Tongue (tissue), 3 donors: Measurements from ENCODE around the gene RABIF. TPM values are rescaled to one million over a fixed set of nuclear protein-coding genes. Genes with fewer than 3 reads are reported as not detected.
"Not testable (repeated sequence)": the region's sequence is repeated elsewhere in the genome, so short reads cannot be mapped to it uniquely, and the experiment has no call there.

Experiments
- DNase-seq: peaks from one replicate; pipeline ENCODE4 v3.0.0-alpha.2; 2015
- small RNA-seq: library from RNA; depleted of rRNA; stranded (forward); fragments of <200 nt; gene quantifications from one replicate; pipeline ENCODE3, GENCODE V24; 2014; ENCODE audit warnings: low replicate concordance
- total RNA-seq: library from RNA; depleted of rRNA; stranded (reverse); fragments of >200 nt; gene quantifications from one replicate; pipeline ENCODE4 v1.2.3, GENCODE V29; 2014

Gene RABIF
- total RNA-seq, 1 donor from 2014 or later, result 2.4 TPM

DNA sequence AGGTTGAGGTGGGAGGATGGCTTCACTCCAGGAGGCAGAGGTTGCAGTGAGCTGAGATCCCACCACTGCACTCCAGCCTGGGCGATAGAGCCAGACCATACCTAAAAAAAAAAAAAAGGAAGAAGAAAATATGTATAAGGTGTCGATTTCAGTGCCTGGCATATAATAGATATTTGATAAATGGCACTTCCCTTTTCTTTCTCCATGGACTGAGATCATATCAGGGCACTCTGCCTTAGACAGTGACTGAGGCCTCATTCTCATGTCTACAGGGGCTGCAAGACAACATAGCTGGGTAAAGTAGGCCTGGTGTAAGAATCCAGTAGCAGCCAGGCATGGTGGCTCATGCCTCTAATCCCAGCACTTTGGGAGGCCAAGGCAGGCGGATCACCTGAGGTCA lies 57.0 kb downstream of the RABIF start:
- no peak for DNase-seq

DNA sequence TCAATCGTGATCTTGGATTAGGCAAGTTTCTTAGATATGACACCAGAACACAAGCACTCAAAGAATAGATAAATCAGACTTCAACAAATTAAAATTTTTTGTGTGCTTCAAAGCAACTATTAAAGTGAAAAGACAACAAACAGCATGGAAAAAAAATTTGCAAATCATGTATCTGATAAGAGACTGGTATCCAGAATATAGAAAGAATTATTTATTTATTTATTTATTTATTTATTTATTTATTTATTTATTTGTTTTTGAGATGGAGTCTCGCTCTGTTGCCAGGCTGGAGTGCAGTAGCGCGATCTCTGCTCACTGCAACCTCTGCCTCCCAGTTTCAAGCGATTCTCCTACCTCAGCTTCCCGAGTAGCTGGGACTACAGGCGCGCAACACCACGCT lies 59.7 kb downstream of the RABIF start:
- not testable (repeated sequence) for DNase-seq

Small RNA genes lying within 50 kb of the gene (small RNA-seq; reads per million reads assigned to genes)
- not detected for gene RF00019

Other genes starting within 250 kb of the RABIF start
- 0.21 TPM for gene SYT2, start 178.7 kb downstream of the RABIF start, total RNA-seq
- 118 TPM for gene KDM5B, start 80.7 kb downstream of the RABIF start, total RNA-seq
- not detected for gene PCAT6, start 78.2 kb downstream of the RABIF start, total RNA-seq
- gene KLHL12, start 38.1 kb upstream of the RABIF start, total RNA-seq, result 24.9 TPM
- gene ADIPOR1, start 69.2 kb upstream of the RABIF start, total RNA-seq, result 72.4 TPM
- gene CYB5R1, start 78.1 kb upstream of the RABIF start, total RNA-seq, result 75.1 TPM
- 48.5 TPM for gene TMEM183A, start 118.2 kb upstream of the RABIF start, total RNA-seq
- gene PPFIA4, start 137.3 kb upstream of the RABIF start, total RNA-seq, result 39.8 TPM
- gene MYOG, start 196.9 kb upstream of the RABIF start, total RNA-seq, result 256 TPM
- gene ADORA1, start 238.6 kb upstream of the RABIF start, total RNA-seq, result 1.8 TPM